ENCODE measurements around the gene HDGFL3. TPM values are rescaled to one million over a fixed set of nuclear protein-coding genes. Genes with fewer than 3 reads are reported as not detected.
"Not testable (repeated sequence)": the region's sequence is repeated elsewhere in the genome, so short reads cannot be mapped to it uniquely, and the experiment has no call there.

The HDGFL3 gene
- total and polyA plus RNA-seq, 2 experiments from 2014 or later: 31.3 to 50.6 TPM

- Histone ChIP-seq H3K27me3 (peaks cover 12% of the 10 kb centered on the region), H3K4me3 (no peak overlapping the region), H3K4me1 (ENCODE audit: insufficient read depth) (no peaks in the 10 kb centered on the region), H2AFZ (no peak overlapping the region), H3K79me2 (no peaks in the 10 kb centered on the region), H3K27ac (no peak overlapping the region), H3K4me2 (no peak overlapping the region), H3K9me3 (ENCODE audit: low read depth) (no peaks in the 10 kb centered on the region), H4K20me1 (ENCODE audit: insufficient read depth, poor library complexity, severe bottlenecking) (no peaks in the 10 kb centered on the region), H3K9me2 (replicated peaks; ENCODE audit: insufficient read depth) (no peaks in the 10 kb centered on the region), H3K36me3 (replicated peaks; ENCODE audit: insufficient read depth, low read depth) (no peaks in the 10 kb centered on the region)
- 88% methylated on average over 2 of the region's 2 CpGs for WGBS (ENCODE audit: low lambda C conversion rate, missing lambda C conversion rate)
- no peak for DNase-seq (ENCODE audit: low spot score)
- TF ChIP-seq EZH2phosphoT487 (IDR thresholded peaks at IDR 0.05; ENCODE audit: low read depth, severe bottlenecking, unreplicated experiment): no peak
- no peak for TF ChIP-seq EZH2 (IDR thresholded peaks at IDR 0.05; ENCODE audit: borderline replicate concordance)
- TF ChIP-seq, protein P1, sequence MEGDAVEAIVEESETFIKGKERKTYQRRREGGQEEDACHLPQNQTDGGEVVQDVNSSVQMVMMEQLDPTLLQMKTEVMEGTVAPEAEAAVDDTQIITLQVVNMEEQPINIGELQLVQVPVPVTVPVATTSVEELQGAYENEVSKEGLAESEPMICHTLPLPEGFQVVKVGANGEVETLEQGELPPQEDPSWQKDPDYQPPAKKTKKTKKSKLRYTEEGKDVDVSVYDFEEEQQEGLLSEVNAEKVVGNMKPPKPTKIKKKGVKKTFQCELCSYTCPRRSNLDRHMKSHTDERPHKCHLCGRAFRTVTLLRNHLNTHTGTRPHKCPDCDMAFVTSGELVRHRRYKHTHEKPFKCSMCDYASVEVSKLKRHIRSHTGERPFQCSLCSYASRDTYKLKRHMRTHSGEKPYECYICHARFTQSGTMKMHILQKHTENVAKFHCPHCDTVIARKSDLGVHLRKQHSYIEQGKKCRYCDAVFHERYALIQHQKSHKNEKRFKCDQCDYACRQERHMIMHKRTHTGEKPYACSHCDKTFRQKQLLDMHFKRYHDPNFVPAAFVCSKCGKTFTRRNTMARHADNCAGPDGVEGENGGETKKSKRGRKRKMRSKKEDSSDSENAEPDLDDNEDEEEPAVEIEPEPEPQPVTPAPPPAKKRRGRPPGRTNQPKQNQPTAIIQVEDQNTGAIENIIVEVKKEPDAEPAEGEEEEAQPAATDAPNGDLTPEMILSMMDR (IDR thresholded peaks at IDR 0.05; ENCODE audit: poor library complexity): no peak
Observed at GRCh38 chr15:83088876-83089275, 118.7 kb downstream of the HDGFL3 start.

DNA sequence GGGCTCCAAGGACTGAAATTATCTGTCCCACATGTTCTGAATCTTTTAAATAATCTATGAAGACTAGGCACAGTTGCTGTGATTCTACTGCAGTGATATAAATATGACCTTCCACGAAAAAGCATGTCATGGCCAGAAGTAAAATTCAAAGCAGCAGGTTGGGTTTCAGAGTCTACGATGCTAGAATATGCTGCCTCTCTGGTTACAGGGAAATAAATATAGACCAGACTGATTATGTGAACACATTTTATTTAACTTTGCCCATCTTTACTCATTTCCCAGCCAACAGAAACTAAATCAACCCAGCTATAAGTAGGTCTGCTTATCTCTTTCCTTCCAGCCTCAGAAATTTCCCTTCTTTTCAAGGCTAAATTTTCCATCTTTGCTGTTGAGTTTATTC is 120.0 kb downstream of the HDGFL3 start:
- Histone ChIP-seq H3K27ac (no peak overlapping the region), H3K9me3 (ENCODE audit: low read depth) (no peaks in the 10 kb centered on the region), H4K20me1 (ENCODE audit: insufficient read depth, poor library complexity, severe bottlenecking) (no peaks in the 10 kb centered on the region), H3K9me2 (replicated peaks; ENCODE audit: insufficient read depth) (no peaks in the 10 kb centered on the region), H3K27me3 (peaks cover 14% of the 10 kb centered on the region), H3K4me3 (no peak overlapping the region), H3K79me2 (no peaks in the 10 kb centered on the region), H2AFZ (no peak overlapping the region), H3K36me3 (replicated peaks; ENCODE audit: insufficient read depth, low read depth) (no peaks in the 10 kb centered on the region), H3K4me2 (no peak overlapping the region), H3K4me1 (ENCODE audit: insufficient read depth) (no peaks in the 10 kb centered on the region)
- no peak for DNase-seq (ENCODE audit: low spot score)
- TF ChIP-seq, protein P1 (IDR thresholded peaks at IDR 0.05; ENCODE audit: poor library complexity): no peak
- TF ChIP-seq EZH2phosphoT487 (IDR thresholded peaks at IDR 0.05; ENCODE audit: low read depth, severe bottlenecking, unreplicated experiment) (no peak), EZH2 (IDR thresholded peaks at IDR 0.05; ENCODE audit: borderline replicate concordance) (no peak)
- 67% methylated on average over 2 of the region's 2 CpGs for whole genome bisulfite sequencing (ENCODE audit: low lambda C conversion rate, missing lambda C conversion rate)

DNA sequence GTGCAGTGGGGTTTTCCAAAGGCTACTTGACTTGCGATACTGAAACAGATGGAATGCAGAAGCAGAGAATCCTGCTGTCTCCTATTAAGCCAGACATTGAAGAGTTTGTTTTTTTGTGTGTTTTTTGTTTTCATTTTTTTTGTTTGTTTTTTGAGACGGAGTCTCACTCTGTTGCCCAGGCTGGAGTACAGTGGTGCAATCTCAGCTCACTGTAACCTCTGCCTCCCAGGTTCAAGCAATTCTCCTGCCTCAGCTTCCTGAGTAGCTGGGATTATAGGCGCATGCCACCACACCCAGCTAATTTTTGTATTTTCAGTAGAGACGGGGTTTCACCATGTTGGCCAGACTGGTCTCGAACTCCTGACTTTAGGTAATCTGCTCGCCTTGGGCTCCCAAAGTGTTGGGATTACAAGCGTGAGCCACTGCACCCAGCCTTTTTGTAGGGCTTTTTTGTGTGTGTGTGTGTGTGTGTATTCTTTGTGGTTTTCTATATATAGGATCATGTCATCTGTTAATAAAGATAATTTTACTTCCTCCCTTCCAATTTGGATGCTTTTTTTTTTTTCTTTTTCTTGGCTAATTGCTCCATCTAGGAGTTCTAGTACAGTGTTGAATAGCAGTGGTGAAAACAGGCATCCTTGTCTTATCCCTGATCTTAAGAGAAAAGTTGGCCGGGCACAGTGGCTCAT is 121.6 kb downstream of the HDGFL3 start:
- not testable (repeated sequence) for H3K9me3 ChIP-seq (ENCODE audit: low read depth); H2AFZ ChIP-seq; H4K20me1 ChIP-seq (ENCODE audit: insufficient read depth, poor library complexity, severe bottlenecking); H3K4me2 ChIP-seq; DNase-seq (ENCODE audit: low spot score); H3K4me3 ChIP-seq; H3K9me2 ChIP-seq (replicated peaks; ENCODE audit: insufficient read depth); H3K4me1 ChIP-seq (ENCODE audit: insufficient read depth); H3K36me3 ChIP-seq (replicated peaks; ENCODE audit: insufficient read depth, low read depth); H3K27ac ChIP-seq; H3K79me2 ChIP-seq
- WGBS (ENCODE audit: low lambda C conversion rate, missing lambda C conversion rate): 87% methylated on average over 8 of the region's 8 CpGs
- peaks cover 17% of the 10 kb centered on the region for H3K27me3 ChIP-seq

DNA sequence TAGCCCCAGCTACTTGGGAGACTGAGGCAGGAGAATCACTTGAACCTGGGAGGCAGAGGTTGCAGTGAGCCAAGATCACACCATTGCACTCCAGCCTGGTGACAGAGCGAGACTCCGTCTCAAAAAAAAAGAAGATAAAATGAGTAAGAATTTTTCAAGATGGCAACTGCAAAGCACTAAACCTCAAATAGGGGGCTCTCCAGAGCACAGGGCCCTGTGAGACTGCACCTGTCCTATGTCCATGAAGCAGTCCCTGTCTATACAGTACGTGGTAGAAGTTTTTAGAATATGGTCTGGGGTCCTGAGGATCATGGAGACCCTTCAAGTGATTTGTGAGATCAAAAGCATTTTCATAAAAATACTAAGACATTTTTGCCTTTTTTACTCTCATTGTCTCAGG is 122.2 kb downstream of the HDGFL3 start:
- not testable (repeated sequence) for H3K36me3 ChIP-seq (replicated peaks; ENCODE audit: insufficient read depth, low read depth); H3K27ac ChIP-seq; H2AFZ ChIP-seq; H3K4me3 ChIP-seq; DNase-seq (ENCODE audit: low spot score); H3K9me3 ChIP-seq (ENCODE audit: low read depth); H3K9me2 ChIP-seq (replicated peaks; ENCODE audit: insufficient read depth); H3K79me2 ChIP-seq; H3K4me2 ChIP-seq; H4K20me1 ChIP-seq (ENCODE audit: insufficient read depth, poor library complexity, severe bottlenecking); H3K4me1 ChIP-seq (ENCODE audit: insufficient read depth)
- H3K27me3 ChIP-seq: peaks cover 17% of the 10 kb centered on the region
- WGBS (ENCODE audit: low lambda C conversion rate, missing lambda C conversion rate): 91% methylated on average over 3 of the region's 3 CpGs

Data from hepatocyte (in vitro differentiated cells).